Prostate gland (tissue), 2 donors: Measurements from ENCODE around the gene CFAP20.

Experiments used
- POLR2A ChIP-seq: fragments of 450-650 bp; IDR thresholded peaks from one replicate; pipeline ENCODE4 v1.6.1; 2016; ENCODE audit warnings: antibody characterized with exemption, mild to moderate bottlenecking
- TF ChIP-seq, protein P1 (sequence below), 4 experiments: fragments of 200-600 bp in 2 of 4; fragments of 450-650 bp in 2 of 4; sonication (generic) in 2 of 4; IDR thresholded peaks; 1 replicate in 3 of 4; 2 replicates in 1 of 4; pipeline ENCODE4 v1.5.1; 2016 to 2019; ENCODE audit warnings: antibody characterized with exemption in 4 of 4, mild to moderate bottlenecking in 2 of 4, moderate library complexity in 2 of 4

GRCh38 chr16:58088091-58088490 is 41.1 kb downstream of the CFAP20 start:
- TF ChIP-seq, protein P1, sequence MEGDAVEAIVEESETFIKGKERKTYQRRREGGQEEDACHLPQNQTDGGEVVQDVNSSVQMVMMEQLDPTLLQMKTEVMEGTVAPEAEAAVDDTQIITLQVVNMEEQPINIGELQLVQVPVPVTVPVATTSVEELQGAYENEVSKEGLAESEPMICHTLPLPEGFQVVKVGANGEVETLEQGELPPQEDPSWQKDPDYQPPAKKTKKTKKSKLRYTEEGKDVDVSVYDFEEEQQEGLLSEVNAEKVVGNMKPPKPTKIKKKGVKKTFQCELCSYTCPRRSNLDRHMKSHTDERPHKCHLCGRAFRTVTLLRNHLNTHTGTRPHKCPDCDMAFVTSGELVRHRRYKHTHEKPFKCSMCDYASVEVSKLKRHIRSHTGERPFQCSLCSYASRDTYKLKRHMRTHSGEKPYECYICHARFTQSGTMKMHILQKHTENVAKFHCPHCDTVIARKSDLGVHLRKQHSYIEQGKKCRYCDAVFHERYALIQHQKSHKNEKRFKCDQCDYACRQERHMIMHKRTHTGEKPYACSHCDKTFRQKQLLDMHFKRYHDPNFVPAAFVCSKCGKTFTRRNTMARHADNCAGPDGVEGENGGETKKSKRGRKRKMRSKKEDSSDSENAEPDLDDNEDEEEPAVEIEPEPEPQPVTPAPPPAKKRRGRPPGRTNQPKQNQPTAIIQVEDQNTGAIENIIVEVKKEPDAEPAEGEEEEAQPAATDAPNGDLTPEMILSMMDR (IDR thresholded peaks at IDR 0.05), result no peak
- no peak for TF ChIP-seq POLR2A
